CD14-positive monocyte (primary cell): ENCODE results near the gene IMMP2L. TPM values are rescaled to one million over a fixed set of nuclear protein-coding genes. Genes with fewer than 3 reads are reported as not detected.

Experiments
- DNase-seq, 3 donors: peaks; one replicate each; pipeline ENCODE4 v3.0.0-alpha.2; 2011 to 2022
- H2AFZ ChIP-seq: 2 replicates; pipeline ENCODE4 v1.6.0; 2012; ENCODE audit warnings: mild to moderate bottlenecking, low read depth, low read length, inconsistent platforms; ENCODE audit not compliant: insufficient read depth, poor library complexity, severe bottlenecking
- H3K27ac ChIP-seq, 2 donors: 1 replicate in 1 of 2; 2 replicates in 1 of 2; pipeline ENCODE4 v1.5.1; 2012 to 2013; ENCODE audit warnings: low read length in 2 of 2, control low read depth in 1 of 2, inconsistent platforms in 1 of 2, low read depth in 1 of 2, mild to moderate bottlenecking in 1 of 2
- H3K27me3 ChIP-seq, 2 donors: one replicate each; pipeline versions ENCODE4 v1.6.0 to v1.6.1; 2011 to 2013; ENCODE audit warnings: low read length in 2 of 2; ENCODE audit not compliant: control insufficient read depth in 2 of 2, insufficient read depth in 2 of 2
- H3K36me3 ChIP-seq, 2 donors: replicated peaks in 1 of 2; 1 replicate in 1 of 2; 2 replicates in 1 of 2; pipeline versions ENCODE4 v1.5.1 to v1.6.1; 2012 to 2013; ENCODE audit warnings: low read length in 2 of 2, control low read depth in 1 of 2, inconsistent platforms in 1 of 2, mild to moderate bottlenecking in 1 of 2; ENCODE audit not compliant: insufficient read depth in 2 of 2, control insufficient read depth in 1 of 2
- H3K4me1 ChIP-seq, 2 donors: 1 replicate in 1 of 2; 2 replicates in 1 of 2; pipeline versions ENCODE4 v1.5.1 to v1.6.1; 2012 to 2013; ENCODE audit warnings: low read length in 2 of 2, control low read depth in 1 of 2, inconsistent platforms in 1 of 2, mild to moderate bottlenecking in 1 of 2, moderate library complexity in 1 of 2; ENCODE audit not compliant: insufficient read depth in 2 of 2, control insufficient read depth in 1 of 2
- H3K4me2 ChIP-seq: replicated peaks from 2 replicates; pipeline ENCODE3; 2012; ENCODE audit warnings: low read length, moderate library complexity, mild to moderate bottlenecking; ENCODE audit not compliant: poor library complexity, severe bottlenecking; ENCODE audit errors: extremely low read depth
- H3K4me3 ChIP-seq, 3 experiments: fragments of 200-600 bp in 1 of 3; sonication (generic) in 1 of 3; replicated peaks in 1 of 3; 1 replicate in 2 of 3; 2 replicates in 1 of 3; pipeline ENCODE4 v1.5.1; 2011 to 2013; ENCODE audit warnings: low read length in 3 of 3, mild to moderate bottlenecking in 3 of 3, control low read depth in 2 of 3, low read depth in 2 of 3, inconsistent platforms in 1 of 3, moderate library complexity in 1 of 3
- H3K79me2 ChIP-seq: 2 replicates; pipeline ENCODE4 v1.6.0; 2012; ENCODE audit warnings: mild to moderate bottlenecking, control low read depth, inconsistent platforms, low read length, moderate library complexity; ENCODE audit not compliant: insufficient read depth
- H3K9ac ChIP-seq: 2 replicates; pipeline ENCODE4 v1.6.0; 2017; ENCODE audit warnings: low read length, mild to moderate bottlenecking; ENCODE audit not compliant: insufficient read depth, poor library complexity, severe bottlenecking
- H3K9me3 ChIP-seq, 2 donors: replicated peaks in 1 of 2; 1 replicate in 1 of 2; 2 replicates in 1 of 2; pipeline versions ENCODE4 v1.5.1 to v1.6.1; 2012 to 2013; ENCODE audit warnings: low read length in 2 of 2, control low read depth in 1 of 2; ENCODE audit not compliant: control insufficient read depth in 1 of 2, insufficient read depth in 1 of 2
- H4K20me1 ChIP-seq: 2 replicates; pipeline ENCODE4 v1.6.0; 2012; ENCODE audit warnings: mild to moderate bottlenecking, low read length, control low read depth, moderate library complexity; ENCODE audit not compliant: insufficient read depth
- H3K27ac Mint-ChIP-seq, 7 donors: one replicate each; pipeline ENCODE4 v1.8.0; 2020; ENCODE audit warnings: mild to moderate bottlenecking in 7 of 7, mixed read lengths in 7 of 7, moderate library complexity in 6 of 7, inconsistent platforms in 2 of 7
- H3K27me3 Mint-ChIP-seq, 3 donors: one replicate each; pipeline ENCODE4 v1.8.0; 2021 to 2022; ENCODE audit warnings: low read depth in 3 of 3, mild to moderate bottlenecking in 3 of 3, mixed read lengths in 3 of 3, moderate library complexity in 3 of 3, inconsistent platforms in 1 of 3
- H3K36me3 Mint-ChIP-seq, 2 donors: one replicate each; pipeline ENCODE4 v1.8.0; 2020; ENCODE audit warnings: mixed read lengths in 2 of 2, inconsistent platforms in 1 of 2, mild to moderate bottlenecking in 1 of 2
- H3K4me1 Mint-ChIP-seq: one replicate; pipeline ENCODE4 v1.8.0; 2020; ENCODE audit warnings: mild to moderate bottlenecking, mixed read lengths
- H3K4me3 Mint-ChIP-seq, 2 donors: one replicate each; pipeline ENCODE4 v1.8.0; 2020; ENCODE audit warnings: mild to moderate bottlenecking in 2 of 2, mixed read lengths in 2 of 2, moderate library complexity in 1 of 2
- H3K9me3 Mint-ChIP-seq, 7 donors: one replicate each; pipeline ENCODE4 v1.8.0; 2020 to 2022; ENCODE audit warnings: mixed read lengths in 7 of 7, mild to moderate bottlenecking in 6 of 7, moderate library complexity in 6 of 7, inconsistent platforms in 2 of 7
- WGBS: methylation state at CpG from one replicate; pipeline ENCODE4 v1.1.5; 2013; ENCODE audit warnings: missing lambda C conversion rate; ENCODE audit not compliant: insufficient coverage; 5-methylcytosine and 5-hydroxymethylcytosine counted together
- intact Hi-C, 2 donors: fragments of 100-400 bp; cut with micrococcal nuclease; formaldehyde crosslinking; loops; one replicate each; pipeline versions ENCODE4 v1.15.0 to v1.15.1; 2023
- polyA plus RNA-seq, 3 donors: library from polyadenylated mRNA; depleted of rRNA in 1 of 3; unstranded in 2 of 3; stranded (reverse) in 1 of 3; fragments of 300-500 nt in 2 of 3; fragments of >200 nt in 1 of 3; fragmentation: Illumina TruSeq in 2 of 3; gene quantifications; 1 replicate in 2 of 3; 2 replicates in 1 of 3; pipeline ENCODE4 v1.2.3, GENCODE V29; 2012 to 2021
- TF ChIP-seq, protein P1 (sequence below): fragments of 200-600 bp; IDR thresholded peaks from one replicate; pipeline ENCODE4 v1.8.0; 2022; ENCODE audit warnings: antibody characterized with exemption, mild to moderate bottlenecking

Gene IMMP2L
- polyA plus RNA-seq, 3 donors, result 1.9 to 6.4 (median 6.2) TPM

- no CpG with 5 or more reads among the region's 2 CpGs for WGBS
- no peaks in the 10 kb centered on the region for H3K4me1 Mint-ChIP-seq
- TF ChIP-seq, protein P1, sequence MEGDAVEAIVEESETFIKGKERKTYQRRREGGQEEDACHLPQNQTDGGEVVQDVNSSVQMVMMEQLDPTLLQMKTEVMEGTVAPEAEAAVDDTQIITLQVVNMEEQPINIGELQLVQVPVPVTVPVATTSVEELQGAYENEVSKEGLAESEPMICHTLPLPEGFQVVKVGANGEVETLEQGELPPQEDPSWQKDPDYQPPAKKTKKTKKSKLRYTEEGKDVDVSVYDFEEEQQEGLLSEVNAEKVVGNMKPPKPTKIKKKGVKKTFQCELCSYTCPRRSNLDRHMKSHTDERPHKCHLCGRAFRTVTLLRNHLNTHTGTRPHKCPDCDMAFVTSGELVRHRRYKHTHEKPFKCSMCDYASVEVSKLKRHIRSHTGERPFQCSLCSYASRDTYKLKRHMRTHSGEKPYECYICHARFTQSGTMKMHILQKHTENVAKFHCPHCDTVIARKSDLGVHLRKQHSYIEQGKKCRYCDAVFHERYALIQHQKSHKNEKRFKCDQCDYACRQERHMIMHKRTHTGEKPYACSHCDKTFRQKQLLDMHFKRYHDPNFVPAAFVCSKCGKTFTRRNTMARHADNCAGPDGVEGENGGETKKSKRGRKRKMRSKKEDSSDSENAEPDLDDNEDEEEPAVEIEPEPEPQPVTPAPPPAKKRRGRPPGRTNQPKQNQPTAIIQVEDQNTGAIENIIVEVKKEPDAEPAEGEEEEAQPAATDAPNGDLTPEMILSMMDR, result no peak
- DNase-seq, result no peak
- no peaks in the 10 kb centered on the region for H3K36me3 ChIP-seq
- H3K9me3 Mint-ChIP-seq, result peaks cover 2 to 23% (median 10%) of the 10 kb centered on the region in 7 donors
- H4K20me1 ChIP-seq, result no peaks in the 10 kb centered on the region
- H3K36me3 Mint-ChIP-seq, result no peaks in the 10 kb centered on the region
- H3K9ac ChIP-seq, result no peak overlapping the region
- H3K4me2 ChIP-seq, result no peak overlapping the region
- H3K27ac ChIP-seq, result no peak overlapping the region
- no peaks in the 10 kb centered on the region for H3K27me3 ChIP-seq
- peaks cover 0 to 2% (median 0%) of the 10 kb centered on the region in 3 donors for H3K27me3 Mint-ChIP-seq
- no peak overlapping the region for H3K4me3 ChIP-seq
- intact Hi-C loops, result no loop called here
- no peaks in the 10 kb centered on the region for H3K79me2 ChIP-seq
- no peaks in the 10 kb centered on the region for H3K4me1 ChIP-seq
- no peak overlapping the region for H3K27ac Mint-ChIP-seq
- H3K4me3 Mint-ChIP-seq, result no peak overlapping the region
- no peak overlapping the region for H2AFZ ChIP-seq
- peaks cover 5 to 7% of the 10 kb centered on the region in 2 donors for H3K9me3 ChIP-seq
Measured at GRCh38 chr7:111607621-111608020, 45.3 kb upstream of the IMMP2L start.

DNA sequence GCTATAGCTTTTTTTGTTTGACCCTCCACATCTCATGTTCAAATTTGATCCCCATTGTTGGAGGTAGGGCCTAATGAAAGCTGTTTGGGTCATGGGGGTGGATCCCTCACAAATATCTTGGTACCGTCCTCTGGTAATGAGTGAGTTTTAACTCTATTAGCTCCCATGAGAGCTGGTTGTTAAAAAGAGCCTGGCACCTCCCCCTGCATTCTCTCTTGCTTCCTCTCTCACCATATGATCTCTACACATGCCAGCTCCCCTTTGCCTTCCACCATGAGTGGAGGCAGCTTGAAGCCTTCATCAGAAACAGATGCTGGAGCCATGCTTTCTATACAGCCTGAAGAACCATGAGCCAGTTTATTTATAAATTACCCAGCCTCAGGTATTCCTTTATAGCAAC lies 43.0 kb upstream of the IMMP2L start:
- Mint-ChIP-seq H3K27ac (peak overlapping the region in 1 of 7 donors; percentile 3), H3K36me3 (no peaks in the 10 kb centered on the region), H3K4me1 (no peaks in the 10 kb centered on the region), H3K27me3 (peaks cover 0 to 4% (median 0%) of the 10 kb centered on the region in 3 donors), H3K9me3 (peaks cover 0 to 16% (median 2%) of the 10 kb centered on the region in 7 donors), H3K4me3 (no peak overlapping the region)
- no peak overlapping the region for H3K4me2 ChIP-seq
- WGBS, result no CpG with 5 or more reads among the region's 1 CpG
- H3K79me2 ChIP-seq, result no peaks in the 10 kb centered on the region
- DNase-seq, result no peak
- H4K20me1 ChIP-seq, result no peaks in the 10 kb centered on the region
- intact Hi-C loops, result no loop called here
- H3K4me1 ChIP-seq, result no peaks in the 10 kb centered on the region
- H3K9ac ChIP-seq, result no peak overlapping the region
- H2AFZ ChIP-seq, result no peak overlapping the region
- TF ChIP-seq, protein P1, result no peak
- H3K36me3 ChIP-seq, result no peaks in the 10 kb centered on the region
- no peak overlapping the region for H3K27ac ChIP-seq
- H3K9me3 ChIP-seq, result peaks cover 0 to 4% of the 10 kb centered on the region in 2 donors
- no peaks in the 10 kb centered on the region for H3K27me3 ChIP-seq
- H3K4me3 ChIP-seq, result no peak overlapping the region
